T-helper 1 cell treated with Interleukin-12 subunit alpha and Interleukin-12 subunit beta and Interleukin-4 antibody, amounts not matched to agents 30 ng/mL and 1 ng/mL, for 36 hours (primary cell): ENCODE measurements around the gene TRAK1. TPM values are rescaled to one million over a fixed set of nuclear protein-coding genes. Genes with fewer than 3 reads are reported as not detected.

ENCODE experiments used
- intact Hi-C: fragments of 100-400 bp; cut with micrococcal nuclease; formaldehyde crosslinking; loops from one replicate; pipeline ENCODE4 v1.15.1; 2024
- total RNA-seq: library from RNA; stranded (reverse); gene quantifications from 2 replicates; pipeline ENCODE4 v1.2.3, GENCODE V29; 2022

Gene TRAK1
- total RNA-seq, 1 donor from 2014 or later: 22.2 TPM

DNA sequence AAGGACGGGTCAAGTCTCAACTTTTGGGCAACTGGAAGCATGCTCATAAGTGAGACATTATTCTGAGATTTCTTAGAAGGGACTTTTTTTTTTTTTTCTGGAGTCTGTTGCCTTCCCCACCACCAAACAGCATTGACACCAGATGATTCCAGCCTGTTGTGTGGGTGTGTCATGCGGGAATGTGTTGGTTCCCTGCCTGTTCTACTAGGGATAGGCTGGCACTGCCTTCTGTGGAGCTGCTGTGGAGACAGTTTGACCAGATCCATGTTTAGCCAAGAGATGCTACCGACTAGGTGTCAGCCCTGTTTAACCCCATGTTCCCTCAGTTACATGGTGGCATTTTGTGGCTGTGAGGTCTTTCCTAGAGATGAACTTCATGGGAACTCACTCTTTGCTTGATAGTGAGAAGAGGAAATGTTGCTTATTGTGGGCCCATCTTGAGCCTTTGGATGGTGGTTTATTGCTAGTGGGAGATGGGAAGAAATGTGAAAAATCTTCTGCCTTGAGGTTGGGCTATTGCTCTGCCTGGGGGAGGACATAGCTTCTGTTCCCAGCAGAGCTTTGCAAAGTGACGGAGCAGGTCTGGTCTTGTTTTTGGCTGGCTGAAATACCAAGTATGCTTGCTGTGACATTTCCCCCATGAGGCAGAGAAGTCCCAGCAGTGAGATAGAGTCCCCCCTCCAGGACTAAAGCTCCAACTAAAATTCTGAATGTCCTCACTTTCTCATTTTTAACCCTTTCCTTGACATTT is 31.3 kb downstream of the TRAK1 start:
- intact Hi-C loops: no loop called here

- intact Hi-C loops: no loop called here
Observed at GRCh38 chr3:42123012-42123581, 31.9 kb downstream of the TRAK1 start.

DNA sequence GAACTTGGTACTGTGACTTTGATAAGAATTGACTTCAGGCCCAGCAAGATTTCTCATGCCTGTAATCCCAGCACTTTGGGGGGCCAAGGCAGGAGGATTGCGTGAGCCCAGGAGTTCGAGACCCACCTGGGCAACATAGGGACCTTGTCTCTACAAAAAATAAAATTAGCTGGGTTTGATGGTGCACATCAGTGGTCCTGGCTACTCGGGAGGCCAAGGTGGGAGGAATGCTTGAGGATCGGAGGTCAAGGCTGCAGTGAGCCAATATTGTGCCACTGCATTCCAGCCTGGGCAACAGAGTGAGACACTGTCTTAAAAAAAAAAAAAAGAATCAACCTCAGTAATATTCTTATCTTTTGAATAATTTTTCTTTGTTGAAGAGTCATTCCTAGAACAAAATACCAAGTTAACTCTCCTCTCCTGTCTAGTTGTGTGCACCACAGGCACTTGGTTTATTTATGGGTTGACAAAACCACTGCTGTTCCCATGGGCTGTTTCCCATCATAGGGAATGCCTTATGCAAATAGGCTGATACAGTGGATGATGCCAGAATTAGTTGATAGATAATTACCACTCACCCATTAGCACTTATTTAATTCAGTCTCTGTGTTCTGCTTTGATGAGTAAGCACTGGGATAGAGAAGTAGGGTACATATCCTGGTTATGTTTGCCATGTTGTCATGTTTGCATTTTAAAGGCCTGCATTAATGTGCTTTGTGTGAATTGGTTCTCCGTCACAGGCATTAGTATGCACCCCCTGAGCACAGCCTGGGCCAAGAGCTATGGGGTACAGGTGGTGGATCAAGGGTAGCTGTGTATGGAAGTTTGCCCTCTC is 32.9 kb downstream of the TRAK1 start:
- intact Hi-C loops: no loop called here

DNA sequence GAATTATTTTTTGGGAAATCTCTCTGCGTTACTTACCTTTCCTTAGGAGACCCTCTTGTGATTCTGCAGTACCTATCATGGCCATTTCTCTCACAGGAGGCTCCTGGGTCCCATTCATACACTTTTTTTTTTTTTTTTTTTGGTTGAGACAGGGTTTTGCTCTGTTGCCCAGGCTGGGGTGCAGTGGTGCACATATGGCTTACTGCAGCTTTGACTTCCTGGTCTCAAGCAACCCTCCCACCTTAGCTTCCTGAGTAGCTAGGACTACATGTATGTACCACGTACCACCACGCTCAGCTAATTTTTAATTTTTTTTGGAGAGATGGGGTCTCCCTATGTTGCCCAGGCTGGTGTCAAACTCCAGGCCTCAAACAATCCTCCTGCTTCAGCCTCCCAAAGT is 36.1 kb downstream of the TRAK1 start:
- intact Hi-C loops: no loop called here

DNA sequence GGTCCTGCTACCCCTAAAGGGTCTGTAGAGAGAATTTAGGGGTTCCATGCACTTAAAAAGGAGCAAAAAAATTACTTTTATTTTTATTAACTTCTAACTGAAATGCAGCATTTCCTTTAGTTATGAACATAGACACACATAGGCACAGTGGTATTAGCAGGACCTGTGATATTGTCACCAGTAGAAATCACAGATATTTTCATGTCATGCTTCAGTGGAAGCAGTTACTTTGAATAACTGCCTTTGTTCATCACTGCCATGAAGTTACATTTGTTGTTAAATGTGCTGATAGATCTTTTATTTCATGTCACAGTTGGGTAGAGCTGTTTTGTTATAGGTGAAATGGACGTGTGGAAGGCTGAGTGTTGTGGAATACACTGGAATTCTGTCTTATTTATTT is 37.4 kb downstream of the TRAK1 start:
- intact Hi-C loops: no loop called here

- intact Hi-C loops: no loop called here
Observed at GRCh38 chr3:42129014-42129953, 38.1 kb downstream of the TRAK1 start.

- intact Hi-C loops: no loop called here
Observed at GRCh38 chr3:42130007-42130328, 38.8 kb downstream of the TRAK1 start.

DNA sequence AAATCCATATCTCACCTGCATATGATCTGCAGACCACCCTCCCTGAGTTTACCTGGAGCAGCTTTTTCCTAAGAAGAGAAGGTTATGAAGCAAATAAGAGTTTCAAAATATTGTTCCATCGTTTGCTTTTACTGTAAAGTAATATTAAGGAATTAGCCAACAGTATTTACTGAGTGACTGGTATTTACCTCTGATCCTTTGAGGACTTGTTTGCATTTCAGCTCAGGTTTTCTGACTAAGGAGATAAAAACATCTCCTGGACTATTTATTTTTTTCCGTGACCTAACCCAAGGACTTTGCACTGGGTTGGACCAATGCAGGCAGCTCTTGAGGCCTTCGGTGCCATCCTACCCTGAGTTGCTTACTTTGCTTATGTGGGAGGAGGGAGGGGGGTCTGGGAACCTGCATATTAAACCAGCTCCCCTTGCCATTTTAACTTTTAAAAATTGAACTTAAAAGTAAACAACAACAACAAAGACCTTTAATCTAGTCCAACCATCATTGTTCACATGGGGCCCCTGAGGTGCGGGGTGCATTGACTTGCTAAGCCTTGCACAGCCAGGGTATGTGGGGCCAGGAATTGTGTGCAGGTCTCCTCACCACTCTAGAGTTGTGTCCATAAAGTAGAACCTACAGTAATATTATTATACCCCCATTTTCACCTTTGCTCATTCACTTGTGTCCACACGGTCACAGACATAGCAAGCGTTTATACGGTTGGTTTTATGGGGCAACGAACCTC is 39.3 kb downstream of the TRAK1 start:
- intact Hi-C loops: no loop called here

DNA sequence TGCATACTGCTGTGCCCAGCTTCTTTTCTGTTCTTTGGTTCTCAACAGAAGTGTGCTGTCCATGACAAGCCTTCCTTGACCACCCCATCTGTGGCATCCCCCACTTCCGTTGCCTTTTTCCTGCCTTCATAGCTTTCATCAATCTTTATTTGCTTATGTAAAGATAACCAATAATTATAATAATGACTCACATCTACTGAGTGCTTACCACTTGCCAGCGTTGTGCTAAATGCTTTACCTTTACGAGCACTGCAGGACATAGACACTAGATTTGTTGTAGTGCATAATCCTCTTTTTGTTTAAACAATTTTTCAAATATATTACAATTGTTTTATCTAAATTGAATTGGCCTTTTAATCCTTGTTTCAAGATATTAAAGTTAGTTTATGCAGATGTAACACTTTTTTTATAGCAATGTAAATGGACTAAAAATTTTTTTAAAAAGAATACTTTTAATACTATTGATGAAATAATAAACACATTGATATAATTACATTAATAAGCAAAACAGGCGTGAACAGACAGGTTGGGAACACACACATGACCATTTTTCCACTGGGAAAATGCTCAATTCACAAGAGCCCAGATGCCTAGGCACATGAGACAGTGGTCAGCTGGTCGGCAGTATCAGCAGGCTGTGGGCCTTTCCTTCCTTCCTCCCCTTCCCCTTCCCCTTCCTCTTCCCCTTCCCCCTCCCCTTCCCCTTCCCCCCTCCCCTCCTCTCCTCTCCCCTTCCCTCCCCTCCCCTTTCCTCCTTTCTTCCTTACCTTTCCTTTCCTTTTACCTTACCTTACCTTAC is 42.5 kb downstream of the TRAK1 start:
- intact Hi-C loops: no loop called here

DNA sequence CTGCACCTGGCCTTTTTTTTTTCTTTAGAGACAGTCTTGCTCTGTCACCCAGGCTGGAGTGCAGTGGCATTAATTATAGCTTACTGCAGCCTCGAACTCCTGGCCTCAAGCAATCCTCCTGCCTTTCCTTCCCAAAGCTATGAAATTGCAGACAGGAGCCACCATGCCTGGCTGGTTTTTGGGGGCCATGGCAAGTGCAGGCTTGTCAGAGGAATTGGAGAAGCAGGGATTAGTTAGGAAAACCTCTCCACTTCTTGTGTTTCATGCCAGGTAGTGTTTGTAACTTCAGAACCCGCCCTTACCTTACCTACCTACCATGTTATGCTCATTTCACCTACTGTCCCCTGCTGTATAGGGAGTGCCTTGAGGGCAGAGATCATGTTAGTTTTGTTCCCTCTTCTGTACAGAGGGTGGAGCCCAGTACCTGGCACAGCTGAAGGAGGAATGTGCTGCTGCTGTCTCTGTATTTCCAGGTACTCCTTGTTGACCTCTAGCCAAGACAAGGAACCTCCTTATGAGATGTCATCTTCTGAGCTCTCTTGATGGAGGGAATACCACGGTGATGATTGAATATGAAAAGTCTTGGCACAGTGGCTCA is 43.8 kb downstream of the TRAK1 start:
- intact Hi-C loops: no loop called here

- intact Hi-C loops: no loop called here
Observed at GRCh38 chr3:42139621-42140453, 48.7 kb downstream of the TRAK1 start.

DNA sequence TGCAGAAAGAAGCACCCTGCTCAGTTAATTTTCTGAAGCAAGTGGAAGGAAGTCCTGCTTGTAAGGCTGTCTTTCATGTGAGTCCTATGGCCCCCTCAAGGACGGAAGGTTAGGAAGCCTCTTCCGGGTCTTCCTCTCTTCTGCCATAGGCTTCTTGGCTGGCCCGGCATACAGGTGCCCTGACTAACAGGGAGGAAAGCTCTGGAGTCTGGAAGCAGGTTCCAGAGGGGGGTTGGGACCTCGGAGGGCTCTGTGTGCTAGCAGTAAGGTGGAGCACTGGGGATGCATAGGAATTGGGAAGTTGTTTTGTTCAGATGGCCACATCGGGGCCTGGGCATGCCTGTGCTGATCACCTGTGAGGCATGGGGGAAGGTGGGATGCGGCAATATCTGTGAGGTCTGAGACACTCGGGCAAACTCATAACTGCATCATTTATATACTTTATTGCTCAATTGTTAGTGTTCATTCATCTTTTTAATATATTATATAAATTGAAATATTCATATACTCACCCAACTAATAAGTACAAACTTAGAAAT is 49.6 kb downstream of the TRAK1 start:
- intact Hi-C loops: no loop called here

GRCh38 chr3:42143440-42143839 is 52.3 kb downstream of the TRAK1 start:
- intact Hi-C loops: no loop called here

- intact Hi-C loops: no loop called here
Observed at GRCh38 chr3:42144209-42144608, 53.1 kb downstream of the TRAK1 start.

- intact Hi-C loops: no loop called here
Observed at GRCh38 chr3:42148086-42148848, 57.1 kb downstream of the TRAK1 start.

GRCh38 chr3:42148982-42149432 is 57.9 kb downstream of the TRAK1 start:
- intact Hi-C loops: no loop called here

DNA sequence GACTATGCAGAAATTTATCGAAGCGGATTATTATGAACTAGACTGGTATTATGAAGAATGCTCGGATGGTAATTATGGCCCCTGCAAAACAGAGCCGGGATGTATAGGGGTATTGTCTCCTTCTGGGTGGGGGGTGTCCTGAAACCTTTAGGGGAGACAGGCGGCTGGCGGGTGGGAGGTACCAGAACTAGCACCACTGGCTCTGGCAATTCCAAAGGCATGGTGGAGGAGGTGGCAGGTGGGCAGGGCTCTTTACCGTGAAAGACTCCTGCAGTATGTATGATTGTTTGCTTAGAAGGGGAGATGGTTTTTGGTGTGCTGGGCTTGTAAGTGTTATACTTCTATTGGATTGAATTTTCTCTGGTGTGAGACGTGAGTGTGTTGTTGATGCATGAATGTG is 58.4 kb downstream of the TRAK1 start:
- intact Hi-C loops: no loop called here
